Colonic mucosa (tissue), 4 donors: ENCODE results near the gene LHFPL2. TPM values are rescaled to one million over a fixed set of nuclear protein-coding genes. Genes with fewer than 3 reads are reported as not detected.
"Not testable (repeated sequence)": the region's sequence is repeated elsewhere in the genome, so short reads cannot be mapped to it uniquely, and the experiment has no call there.

Source experiments
- DNase-seq: peaks from one replicate; pipeline ENCODE4 v3.0.0-alpha.2; 2020
- H3K27ac ChIP-seq: fragments of 200-600 bp; one replicate; pipeline ENCODE4 v1.8.0; 2021
- H3K27me3 ChIP-seq: fragments of 200-600 bp; one replicate; pipeline ENCODE4 v1.8.0; 2021
- H3K36me3 ChIP-seq: fragments of 200-600 bp; one replicate; pipeline ENCODE4 v1.8.0; 2021
- H3K4me1 ChIP-seq: fragments of 200-600 bp; one replicate; pipeline ENCODE4 v1.8.0; 2021; ENCODE audit warnings: mild to moderate bottlenecking
- H3K4me3 ChIP-seq: fragments of 200-600 bp; one replicate; pipeline ENCODE4 v1.8.0; 2021
- H3K9ac ChIP-seq, 2 donors: one replicate each; pipeline ENCODE4 v1.7.0; 2013; ENCODE audit warnings: control low read depth in 2 of 2, low read depth in 2 of 2, low read length in 2 of 2
- H3K9me3 ChIP-seq: fragments of 200-600 bp; one replicate; pipeline ENCODE4 v1.8.0; 2021
- intact Hi-C: fragments of 100-400 bp; cut with DNase I; formaldehyde crosslinking; loops from one replicate; pipeline ENCODE4 v1.14.1; 2022
- total RNA-seq, 2 donors: library from RNA; stranded (reverse); fragmentation: NEBNext Ultra II Directional in 1 of 2; extraction: Animal tissue kit (Norgen Biotek cat#: 25700) in 1 of 2; gene quantifications; one replicate each; pipeline ENCODE4 v1.2.1, GENCODE V29; 2021
- TF ChIP-seq, protein P1 (sequence below): fragments of 200-600 bp; IDR thresholded peaks from one replicate; pipeline ENCODE4 v1.8.0; 2022; ENCODE audit warnings: antibody characterized with exemption, mild to moderate bottlenecking
- donor health status: healthy.
- donor health status: DM: no; HTN: no; CAD: no.
- donor health status: DM: no; HTN: no; CAD: no.

The LHFPL2 gene, protein sequence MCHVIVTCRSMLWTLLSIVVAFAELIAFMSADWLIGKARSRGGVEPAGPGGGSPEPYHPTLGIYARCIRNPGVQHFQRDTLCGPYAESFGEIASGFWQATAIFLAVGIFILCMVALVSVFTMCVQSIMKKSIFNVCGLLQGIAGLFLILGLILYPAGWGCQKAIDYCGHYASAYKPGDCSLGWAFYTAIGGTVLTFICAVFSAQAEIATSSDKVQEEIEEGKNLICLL
- 10 to 100 TPM; 35.5 to 39.2 TPM for total RNA-seq

DNA sequence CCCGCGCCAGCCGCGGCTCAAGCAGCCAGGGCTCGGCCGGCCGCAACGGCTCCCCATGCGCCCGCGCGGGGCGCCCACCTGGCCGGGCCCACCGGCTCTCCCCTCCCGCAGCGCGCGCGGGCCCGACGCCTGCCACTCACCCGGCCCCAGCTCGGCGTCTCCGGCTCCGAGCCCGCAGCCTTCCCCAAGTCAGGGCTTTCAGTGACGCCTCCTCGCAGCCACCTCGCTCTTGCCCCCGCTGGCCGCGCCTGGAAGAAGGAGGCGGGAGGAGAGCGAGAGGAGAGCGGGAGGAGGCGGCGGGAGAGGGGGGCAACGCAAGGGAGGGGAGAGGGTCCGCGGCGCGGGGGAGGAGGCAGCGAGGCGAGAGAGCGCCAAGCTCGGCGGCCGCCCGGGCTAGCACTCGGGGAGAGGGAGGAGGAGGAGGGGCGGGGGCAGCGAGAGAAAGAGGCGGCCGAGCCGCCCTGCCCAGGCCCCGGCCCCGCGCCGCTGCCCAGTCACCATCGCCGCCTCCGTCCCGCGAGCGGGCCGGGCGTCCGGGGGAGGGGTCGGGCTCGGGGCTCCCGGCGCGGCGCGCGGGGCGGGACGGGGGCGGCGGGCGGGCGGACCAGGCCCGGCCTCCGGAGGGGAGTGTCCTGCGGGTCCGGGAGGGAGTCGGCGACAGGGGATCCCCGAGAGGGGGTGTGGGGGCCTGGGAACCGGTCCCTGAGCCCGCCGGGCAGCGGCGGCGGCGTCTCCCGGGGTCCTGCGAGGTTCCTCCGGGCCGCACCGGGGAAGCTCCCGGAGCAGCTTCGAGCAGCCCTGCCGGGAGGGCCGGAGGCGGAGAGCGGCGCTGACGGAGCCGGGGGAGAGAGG is at the start of gene LHFPL2:
LHFPL2 (minus strand) TSS at position 414 of the 852 bp plus-strand sequence. CDS start 138,559 bp downstream, outside the sequence.
- Histone ChIP-seq H3K36me3 (no peaks in the 10 kb centered on the region), H3K27me3 (no peaks in the 10 kb centered on the region), H3K4me1 (peaks cover 5% of the 10 kb centered on the region), H3K27ac (peak within 1 kb of the TSS; percentile 94), H3K4me3 (peak within 1 kb of the TSS; percentile 85), H3K9me3 (no peaks in the 10 kb centered on the region), H3K9ac (peak within 1 kb of the TSS; percentile 81 to 92)
- TF ChIP-seq, protein P1, sequence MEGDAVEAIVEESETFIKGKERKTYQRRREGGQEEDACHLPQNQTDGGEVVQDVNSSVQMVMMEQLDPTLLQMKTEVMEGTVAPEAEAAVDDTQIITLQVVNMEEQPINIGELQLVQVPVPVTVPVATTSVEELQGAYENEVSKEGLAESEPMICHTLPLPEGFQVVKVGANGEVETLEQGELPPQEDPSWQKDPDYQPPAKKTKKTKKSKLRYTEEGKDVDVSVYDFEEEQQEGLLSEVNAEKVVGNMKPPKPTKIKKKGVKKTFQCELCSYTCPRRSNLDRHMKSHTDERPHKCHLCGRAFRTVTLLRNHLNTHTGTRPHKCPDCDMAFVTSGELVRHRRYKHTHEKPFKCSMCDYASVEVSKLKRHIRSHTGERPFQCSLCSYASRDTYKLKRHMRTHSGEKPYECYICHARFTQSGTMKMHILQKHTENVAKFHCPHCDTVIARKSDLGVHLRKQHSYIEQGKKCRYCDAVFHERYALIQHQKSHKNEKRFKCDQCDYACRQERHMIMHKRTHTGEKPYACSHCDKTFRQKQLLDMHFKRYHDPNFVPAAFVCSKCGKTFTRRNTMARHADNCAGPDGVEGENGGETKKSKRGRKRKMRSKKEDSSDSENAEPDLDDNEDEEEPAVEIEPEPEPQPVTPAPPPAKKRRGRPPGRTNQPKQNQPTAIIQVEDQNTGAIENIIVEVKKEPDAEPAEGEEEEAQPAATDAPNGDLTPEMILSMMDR, result no peak
- DNase-seq, result peak; percentile 75
- intact Hi-C loops, result no loop called here

DNA sequence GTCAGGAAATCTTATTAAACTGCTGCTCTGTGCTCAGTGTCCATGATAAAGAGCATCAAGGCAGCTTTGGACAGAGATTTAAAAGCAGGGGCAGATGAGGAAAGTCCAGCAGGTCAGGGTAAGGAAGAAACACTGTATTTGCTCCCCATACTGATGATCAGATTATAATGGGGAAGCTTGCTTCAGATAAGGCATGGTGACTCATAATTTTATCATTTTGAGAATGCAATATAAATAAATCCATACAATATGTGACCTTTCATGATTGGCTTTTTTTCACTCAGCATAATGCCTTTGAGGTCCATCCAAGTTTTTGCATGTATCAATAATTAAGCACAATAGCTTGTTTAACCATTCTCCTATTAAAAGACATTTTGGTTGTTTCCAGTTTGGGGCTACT is 48.1 kb upstream of the LHFPL2 start:
- intact Hi-C loops, result no loop called here
- no peak overlapping the region for H3K9ac ChIP-seq
- H3K27me3 ChIP-seq, result no peaks in the 10 kb centered on the region
- TF ChIP-seq, protein P1, result no peak
- H3K4me1 ChIP-seq, result no peaks in the 10 kb centered on the region
- no peak for DNase-seq
- H3K9me3 ChIP-seq, result no peaks in the 10 kb centered on the region
- H3K27ac ChIP-seq, result no peak overlapping the region
- H3K4me3 ChIP-seq, result no peak overlapping the region
- no peaks in the 10 kb centered on the region for H3K36me3 ChIP-seq

DNA sequence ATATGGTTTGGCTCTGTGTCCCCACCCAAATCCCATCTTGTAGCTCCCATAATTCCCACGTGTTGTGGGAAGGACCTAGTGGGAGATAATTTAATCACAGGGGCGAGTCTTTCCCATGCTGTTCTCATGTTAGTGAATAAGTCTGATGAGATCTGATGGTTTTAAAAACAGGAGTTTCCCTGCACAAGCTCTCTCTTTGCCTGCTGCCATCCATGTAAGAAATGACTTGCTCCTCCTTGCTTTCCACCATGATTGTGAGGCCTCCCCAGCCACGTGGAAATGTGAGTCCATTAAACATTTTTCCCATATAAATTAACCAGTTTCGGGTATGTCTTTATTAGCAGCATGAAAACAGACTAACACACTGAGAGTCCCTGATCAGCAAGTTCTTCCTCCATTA is 47.5 kb upstream of the LHFPL2 start:
- not testable (repeated sequence) for H3K36me3 ChIP-seq

DNA sequence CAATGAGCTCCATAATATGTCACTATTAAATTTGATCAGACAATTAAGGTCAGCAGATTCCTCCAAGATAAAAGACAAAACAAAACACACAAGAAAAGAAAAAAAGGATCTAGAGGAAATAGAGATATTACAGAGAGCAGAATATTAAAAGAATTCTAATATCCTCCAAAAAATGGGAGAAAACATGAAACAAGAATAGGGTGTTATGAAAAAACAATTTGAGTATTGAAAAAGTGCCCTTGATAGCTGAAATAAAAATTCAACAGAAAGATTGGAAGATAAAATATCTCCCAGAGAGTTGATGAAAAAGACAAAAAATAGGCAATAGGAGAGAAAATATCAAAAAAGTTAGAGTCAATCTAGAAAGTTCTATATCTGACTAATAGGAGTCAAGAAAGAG is 44.8 kb upstream of the LHFPL2 start:
- Histone ChIP-seq H3K27ac (no peak overlapping the region), H3K4me1 (no peaks in the 10 kb centered on the region), H3K9ac (no peak overlapping the region), H3K27me3 (no peaks in the 10 kb centered on the region), H3K36me3 (no peaks in the 10 kb centered on the region), H3K9me3 (no peaks in the 10 kb centered on the region), H3K4me3 (no peak overlapping the region)
- TF ChIP-seq, protein P1, result no peak
- DNase-seq, result no peak
- intact Hi-C loops, result no loop called here

More for the DNA sequence above, 47.5 kb upstream of the LHFPL2 start:
- H3K27me3 ChIP-seq, H3K27ac ChIP-seq, H3K4me3 ChIP-seq, intact Hi-C loops, DNase-seq, H3K9ac ChIP-seq, H3K9me3 ChIP-seq, H3K4me1 ChIP-seq: not testable (repeated sequence)

DNA sequence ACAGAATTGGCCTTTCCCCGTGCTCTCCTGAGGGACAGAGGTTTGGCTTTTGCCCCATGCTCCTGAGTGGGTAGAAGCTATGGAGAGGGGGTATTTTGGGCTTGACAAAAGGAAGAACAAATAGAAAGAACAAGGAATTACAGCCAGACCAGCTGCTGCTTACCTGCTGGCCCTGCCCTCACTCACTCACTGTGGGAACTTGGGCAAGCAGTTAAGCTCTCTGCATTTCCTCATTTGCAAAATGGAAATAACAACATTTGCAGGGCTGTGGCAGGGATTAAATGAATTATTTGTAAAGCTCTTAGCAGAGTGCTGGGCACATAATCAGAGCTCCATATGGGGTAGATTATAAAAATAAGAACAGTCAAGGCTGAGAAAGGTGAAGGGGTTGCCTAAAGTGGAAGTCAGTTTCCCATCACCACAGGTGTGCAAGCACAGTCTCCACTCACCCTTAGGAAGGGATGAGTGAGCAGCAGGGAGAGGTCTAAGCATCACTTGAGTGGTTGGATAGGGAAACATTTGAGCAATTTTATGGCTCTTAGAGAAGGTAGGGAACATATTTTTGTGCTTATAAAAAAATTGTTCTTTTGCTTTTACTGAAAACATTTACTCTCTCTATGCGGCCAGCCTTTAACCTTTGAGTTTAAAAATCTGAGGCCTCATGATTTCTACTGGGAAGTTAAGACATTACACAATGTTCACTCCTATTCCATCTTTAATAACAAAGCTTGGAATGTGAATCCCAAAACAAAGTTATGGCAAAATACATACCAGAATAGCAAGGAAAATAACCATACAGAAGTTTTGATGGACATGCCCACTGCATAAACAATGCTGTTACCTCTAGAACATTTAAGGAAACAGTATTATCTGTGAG is 42.8 kb upstream of the LHFPL2 start:
- DNase-seq, result no peak
- intact Hi-C loops, result no loop called here
- H3K36me3 ChIP-seq, result no peaks in the 10 kb centered on the region
- no peak overlapping the region for H3K27ac ChIP-seq
- no peaks in the 10 kb centered on the region for H3K27me3 ChIP-seq
- H3K4me1 ChIP-seq, result no peaks in the 10 kb centered on the region
- H3K4me3 ChIP-seq, result no peak overlapping the region
- no peaks in the 10 kb centered on the region for H3K9me3 ChIP-seq
- no peak overlapping the region for H3K9ac ChIP-seq
- TF ChIP-seq, protein P1, result no peak
